CD4-positive, alpha-beta T cell treated with Interleukin-15 for 4 hours (primary cell): ENCODE measurements around the gene KCNIP4.
"Not testable (repeated sequence)": the region's sequence is repeated elsewhere in the genome, so short reads cannot be mapped to it uniquely, and the experiment has no call there.

Experiments
- DNase-seq: peaks from one replicate; pipeline ENCODE4 v3.0.0-alpha.2; 2020; ENCODE audit warnings: low spot score

The KCNIP4 gene

DNA sequence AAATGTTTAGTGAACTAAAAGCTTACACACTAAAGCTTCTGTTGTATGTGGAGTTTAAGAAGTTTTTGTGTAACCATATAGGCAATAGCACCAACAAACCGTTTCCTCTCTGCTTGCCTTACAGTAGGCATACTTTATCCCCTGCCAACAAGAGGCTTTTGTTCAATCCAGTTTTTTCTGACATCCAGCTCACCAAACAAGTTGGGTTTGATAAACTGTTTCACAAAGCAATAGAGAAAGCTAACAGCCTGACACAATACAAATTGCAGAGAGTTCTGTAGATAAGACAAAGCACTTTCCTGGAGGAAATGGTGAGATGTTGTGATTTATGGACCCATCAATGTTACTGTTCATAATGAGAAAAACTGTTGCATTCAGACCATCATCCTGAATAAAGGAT lies 1194.5 kb downstream of the KCNIP4 start:
- no peak for DNase-seq

DNA sequence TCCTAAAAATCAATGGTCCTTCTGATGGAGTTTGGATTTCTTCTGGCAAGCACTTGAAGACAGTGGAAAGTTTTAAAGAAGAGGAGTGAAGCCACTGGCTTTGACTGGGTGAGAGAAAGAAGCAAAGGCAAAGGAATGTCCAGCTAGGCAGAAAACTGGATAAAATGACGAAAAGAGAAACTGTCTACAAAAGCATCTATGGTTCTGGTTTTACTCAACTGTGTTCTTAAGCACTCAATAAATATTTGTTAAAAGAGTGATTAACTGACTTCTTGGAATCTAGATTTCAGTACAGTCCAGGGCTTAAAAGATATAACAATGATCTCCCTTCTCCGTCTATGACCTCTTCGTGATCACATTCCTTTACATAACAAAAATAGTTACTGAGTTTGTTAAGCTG lies 1195.9 kb downstream of the KCNIP4 start:
- no peak for DNase-seq

DNA sequence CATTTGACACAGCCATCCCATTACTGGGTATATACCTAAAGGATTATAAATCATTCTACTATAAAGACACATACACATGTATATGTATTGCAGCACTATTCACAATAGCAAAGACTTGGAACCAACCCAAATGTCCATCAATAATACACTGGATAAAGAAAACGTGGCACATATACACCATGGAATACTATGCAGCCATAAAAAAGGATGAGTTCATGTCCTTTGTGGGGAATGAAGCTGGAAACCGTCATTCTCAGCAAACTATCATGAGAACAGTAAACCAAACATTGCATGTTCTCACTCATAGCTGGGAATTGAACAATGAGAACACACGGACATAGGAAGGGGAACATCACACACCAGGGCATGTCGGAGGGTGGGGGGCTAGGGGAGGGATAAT lies 1202.6 kb downstream of the KCNIP4 start:
- DNase-seq = not testable (repeated sequence)

- DNase-seq = no peak
Observed at GRCh38 chr4:20735931-20736330, 1212.6 kb downstream of the KCNIP4 start.

DNA sequence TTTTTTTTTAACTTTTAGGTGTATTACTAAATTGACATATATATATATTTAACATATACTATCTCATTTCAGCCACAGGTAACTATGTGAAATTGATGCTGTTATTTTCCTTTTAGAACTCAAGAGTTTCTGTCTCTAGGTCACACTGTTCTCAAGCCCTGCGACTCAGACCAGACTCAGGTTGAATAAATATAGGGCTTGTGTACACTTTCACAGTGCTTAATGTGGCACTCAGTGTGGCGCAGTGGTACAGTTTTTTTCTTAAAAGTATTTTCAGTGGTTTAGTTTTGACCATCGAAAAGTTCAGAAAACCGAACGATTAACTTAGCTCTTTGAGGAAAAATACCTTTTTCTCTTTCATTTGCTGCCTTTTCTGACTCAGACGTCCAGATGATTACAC lies 1223.7 kb downstream of the KCNIP4 start:
- no peak for DNase-seq

DNA sequence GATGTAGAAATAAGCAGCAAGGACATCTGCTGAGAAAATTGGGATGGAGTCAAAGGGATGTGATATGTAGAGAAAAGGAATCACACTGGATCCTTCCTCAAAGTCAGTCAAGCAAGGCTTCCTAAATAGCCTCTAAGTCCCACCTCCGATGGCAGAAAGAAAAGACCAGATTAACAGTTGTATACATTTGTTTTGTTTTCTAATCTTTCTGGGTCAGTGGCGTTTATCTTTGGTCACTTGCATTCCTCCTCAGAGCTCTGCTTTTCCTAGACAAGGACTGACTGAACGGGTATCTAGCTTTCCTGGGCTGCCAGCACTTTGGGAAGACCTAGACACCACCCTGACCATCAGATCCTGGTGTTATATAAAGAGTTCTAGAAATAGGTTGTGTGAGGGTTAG lies 1225.1 kb downstream of the KCNIP4 start:
- no peak for DNase-seq

- DNase-seq = no peak
Observed at GRCh38 chr4:20723019-20723418, 1225.6 kb downstream of the KCNIP4 start.

- DNase-seq = no peak
Observed at GRCh38 chr4:20711335-20711734, 1237.2 kb downstream of the KCNIP4 start.

DNA sequence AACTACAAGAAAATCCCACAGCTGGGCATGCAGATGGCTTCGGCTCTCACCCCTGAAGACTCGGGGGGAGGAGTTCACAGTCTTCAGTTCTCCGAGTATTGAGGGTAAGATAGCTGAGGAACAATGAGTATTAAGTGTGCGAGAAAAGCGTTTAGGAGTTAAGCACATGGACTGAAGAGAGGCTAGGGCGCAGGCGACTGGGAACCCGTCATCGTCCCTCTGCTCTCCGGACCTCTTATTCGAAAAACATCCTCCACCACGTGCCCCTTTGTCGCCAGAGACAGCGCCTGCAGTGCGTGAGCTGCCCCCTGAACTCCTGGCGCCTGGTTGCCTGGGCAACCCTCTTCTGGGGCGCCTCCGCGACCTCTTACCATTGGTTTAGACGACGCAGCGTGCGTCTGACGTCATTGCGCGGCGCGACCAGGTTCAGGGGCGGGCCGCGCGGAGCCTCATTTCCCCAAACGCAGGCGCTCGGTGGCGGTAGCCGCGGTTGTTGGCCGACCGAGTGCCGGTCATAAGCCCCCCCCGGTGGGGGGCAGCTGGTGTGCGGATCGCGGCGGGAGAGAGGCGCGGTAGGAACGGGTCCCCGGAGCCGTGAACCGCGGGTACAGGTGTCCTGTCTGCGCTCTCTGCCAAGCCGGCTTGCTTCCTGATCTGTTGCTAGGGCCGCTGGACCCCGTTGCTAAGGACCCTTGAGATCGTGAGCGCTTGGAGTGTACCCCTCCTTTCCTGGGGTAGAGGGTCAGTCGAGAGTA lies 1248.4 kb downstream of the KCNIP4 start, which contains the start of gene PACRGL:
Gene PACRGL, plus strand, starts transcription at position 452 of the 755 bp plus-strand sequence. CDS start 4,024 bp downstream, outside the sequence.
- peak; percentile 89 for DNase-seq

DNA sequence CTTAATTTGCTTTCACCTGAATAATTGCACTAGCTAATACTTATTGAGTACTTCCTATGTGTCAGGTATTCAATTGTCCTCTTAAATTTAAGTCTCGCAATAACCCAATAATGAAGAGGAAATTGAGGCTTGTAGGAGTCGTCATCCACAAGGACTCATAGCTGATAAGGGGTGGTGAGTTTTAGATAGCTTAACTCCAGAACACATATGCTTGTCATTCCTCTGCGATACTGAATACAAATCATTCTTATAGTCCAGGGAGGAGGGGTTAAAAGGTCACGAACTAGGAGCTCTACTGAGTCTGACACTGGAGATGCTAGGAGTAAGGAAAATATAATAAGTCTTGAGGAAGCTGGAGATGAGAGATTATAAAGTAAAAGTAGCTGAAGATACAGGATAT lies 1249.8 kb downstream of the KCNIP4 start:
- DNase-seq = no peak

DNA sequence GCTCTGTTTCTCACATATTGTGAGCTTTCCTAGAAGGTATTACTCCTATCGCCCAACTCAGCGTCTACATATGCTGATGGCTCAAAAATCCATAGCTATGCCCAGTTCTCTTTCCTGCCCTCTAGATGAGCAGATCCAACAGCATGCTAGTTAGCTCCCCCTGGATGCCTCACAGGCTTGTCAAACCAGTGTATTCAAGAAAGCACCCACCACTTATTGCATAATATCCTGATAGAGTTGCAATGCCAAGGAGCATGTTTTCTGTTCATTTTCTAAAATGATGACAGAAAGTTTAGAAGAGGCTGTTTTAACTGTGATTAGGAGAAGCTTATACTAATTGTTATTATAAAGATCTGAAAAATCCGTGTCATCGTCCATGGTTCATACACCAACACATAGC lies 1250.2 kb downstream of the KCNIP4 start:
- DNase-seq = no peak

DNA sequence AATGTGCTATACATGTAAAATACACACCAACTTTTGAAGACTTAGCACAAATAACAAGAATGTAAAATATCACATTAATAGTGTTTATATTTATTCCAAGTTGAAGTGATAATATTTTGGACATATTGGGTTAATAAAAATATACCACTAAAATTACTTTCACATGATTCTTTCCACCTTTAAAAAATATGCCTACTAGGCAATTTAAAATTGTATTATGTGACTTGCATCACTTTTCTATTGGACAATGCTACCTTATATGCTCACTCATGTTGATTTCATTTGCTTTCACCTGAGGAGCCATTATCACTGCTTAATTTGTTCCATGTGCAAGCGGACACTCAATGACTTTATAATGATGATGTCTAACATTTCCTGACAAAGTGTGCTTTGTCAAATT lies 1251.8 kb downstream of the KCNIP4 start:
- no peak for DNase-seq

- no peak for DNase-seq
Observed at GRCh38 chr4:20687864-20688263, 1260.7 kb downstream of the KCNIP4 start.

DNA sequence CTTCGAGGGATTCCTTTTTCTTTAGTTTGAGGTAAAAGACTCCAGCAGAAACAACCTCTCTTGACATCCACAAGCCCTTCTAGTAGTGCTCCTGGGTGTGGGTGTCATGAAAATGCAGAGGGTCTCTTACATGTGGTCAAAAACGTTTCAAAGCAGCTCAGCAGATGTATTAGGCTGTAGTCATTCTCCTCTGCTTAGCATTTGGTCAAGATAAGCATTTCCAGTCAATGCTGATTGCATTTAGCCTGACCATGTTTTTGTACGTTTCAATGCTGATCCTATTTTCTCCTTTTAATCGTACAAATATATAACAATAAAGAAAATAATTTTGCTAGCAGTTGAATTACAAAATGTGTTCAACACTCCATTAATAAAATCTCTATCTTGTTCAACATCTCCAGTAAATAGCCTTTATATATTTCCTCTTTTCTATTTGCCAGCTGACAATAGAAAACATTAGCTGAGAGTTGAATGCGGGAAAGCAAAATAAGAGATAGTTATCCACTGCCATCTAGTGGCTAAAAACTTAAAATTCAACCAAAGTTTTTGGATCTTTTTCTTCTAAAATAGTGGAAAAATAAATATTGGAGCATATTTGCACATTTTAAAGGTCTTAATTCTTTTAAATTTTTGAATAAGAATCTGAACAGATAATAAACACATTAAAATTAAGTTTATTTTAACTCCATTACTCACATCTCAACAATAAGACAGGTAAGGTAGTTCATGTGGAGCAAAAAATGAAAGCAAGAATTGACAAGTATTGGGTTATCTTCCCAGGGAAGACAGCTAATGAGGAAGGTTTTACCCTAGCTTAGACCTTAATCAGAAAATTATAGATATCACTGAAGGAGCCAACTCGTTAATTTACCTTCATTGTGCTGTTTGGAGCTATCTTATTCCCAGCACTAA lies 1263.5 kb downstream of the KCNIP4 start:
- DNase-seq = peak; percentile 24

DNA sequence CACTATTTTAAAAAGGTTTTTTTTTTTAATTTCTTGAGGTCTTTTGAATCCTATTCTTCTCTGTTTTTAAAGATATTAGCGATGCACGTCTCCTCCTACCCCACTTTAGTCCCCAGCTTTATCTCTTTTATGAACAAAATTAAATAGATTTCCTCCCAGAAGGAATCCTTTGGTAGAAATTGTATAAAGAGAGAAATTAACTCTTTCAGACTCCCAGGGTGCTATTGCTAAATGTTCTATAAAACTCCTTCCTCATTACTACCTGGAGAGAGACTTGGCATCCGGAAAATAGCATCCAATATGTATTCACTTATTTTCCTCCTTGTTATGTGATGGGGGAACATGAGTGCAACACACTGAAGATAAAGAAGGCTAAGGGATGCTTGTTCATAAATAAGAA lies 1264.8 kb downstream of the KCNIP4 start:
- DNase-seq = no peak

DNA sequence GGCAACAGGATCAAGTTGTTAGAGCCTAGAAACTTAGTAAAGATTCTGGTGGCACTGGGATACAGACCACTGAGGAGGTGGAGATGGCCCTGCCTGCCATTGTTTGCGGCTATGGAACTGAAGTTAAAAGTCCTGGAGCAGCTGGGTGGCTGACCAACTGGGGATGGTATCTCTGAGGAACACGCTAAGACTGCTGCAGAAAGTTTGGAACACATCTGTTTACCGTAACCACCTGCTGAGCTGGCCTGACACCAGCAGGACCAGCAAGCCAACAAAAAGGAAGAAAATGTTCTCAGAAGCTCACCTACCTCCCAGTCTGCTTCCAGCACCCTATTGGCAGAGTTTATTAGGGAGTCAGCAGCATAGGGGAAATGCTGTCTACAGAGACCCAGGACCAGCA lies 1265.7 kb downstream of the KCNIP4 start:
- DNase-seq = no peak

DNA sequence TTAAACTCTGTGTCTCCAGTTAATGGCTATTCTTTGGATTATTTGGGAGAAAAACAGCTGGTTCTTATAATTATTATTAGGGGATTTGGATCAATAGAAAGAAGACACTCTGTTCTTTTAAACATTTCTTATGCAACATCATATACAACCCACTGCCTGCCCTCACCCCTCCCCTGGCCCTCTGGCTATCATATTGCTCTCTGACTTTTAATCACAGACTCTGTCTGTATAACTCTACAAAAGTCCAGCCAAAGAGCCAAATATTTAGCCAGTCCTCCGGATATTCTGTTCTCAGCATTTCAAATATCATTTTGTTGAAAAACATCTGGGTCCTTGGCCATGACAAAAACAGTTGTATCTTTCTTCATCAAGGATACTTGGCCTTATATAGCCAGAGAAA lies 1267.3 kb downstream of the KCNIP4 start:
- no peak for DNase-seq

DNA sequence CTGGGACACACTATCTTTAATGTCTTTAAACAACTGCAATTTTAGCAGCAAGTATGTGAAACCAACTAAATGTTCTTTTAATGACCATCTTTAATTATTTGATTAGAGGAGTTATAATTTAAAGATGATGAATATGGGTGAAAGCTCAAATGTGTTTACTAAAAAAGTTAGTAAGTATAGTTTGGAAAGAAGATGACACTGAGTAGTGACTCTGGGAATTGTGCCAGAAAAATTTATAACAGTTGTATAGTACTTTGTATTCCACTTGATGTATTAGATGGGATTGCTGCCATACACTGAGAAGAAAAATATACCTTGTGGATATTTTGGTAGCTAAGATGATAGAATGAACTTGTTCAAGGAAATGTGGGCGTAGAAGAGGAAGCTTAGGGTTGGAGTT lies 1267.8 kb downstream of the KCNIP4 start:
- DNase-seq = no peak

GRCh38 chr4:20679951-20680350 lies 1268.6 kb downstream of the KCNIP4 start:
- no peak for DNase-seq
